Measurements from ENCODE around the gene FLOT1.
"Not testable (repeated sequence)": the region's sequence is repeated elsewhere in the genome, so short reads cannot be mapped to it uniquely, and the experiment has no call there.

FLOT1 gene

DNA sequence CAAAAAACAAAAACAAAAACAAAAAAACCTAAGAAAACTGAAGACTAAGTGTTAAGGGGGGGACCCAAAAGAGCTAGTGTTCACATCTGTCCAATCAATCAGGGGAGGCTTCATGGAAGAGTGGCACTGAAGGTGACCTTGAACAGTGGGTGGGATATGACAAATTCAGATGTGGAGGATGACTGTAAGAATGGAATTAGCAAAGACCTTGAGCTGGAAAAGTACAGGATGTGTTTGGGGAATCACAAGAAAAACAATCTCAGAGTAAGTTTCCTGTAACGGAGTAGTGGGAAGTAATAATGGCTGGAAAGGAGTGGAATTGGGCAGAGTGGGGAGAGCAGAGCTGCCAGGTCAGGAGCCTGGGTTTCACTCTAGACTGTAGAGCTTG is 4.8 kb upstream of the FLOT1 start:
- no peak for DNase-seq (ENCODE audit: low read depth)

- no peak for DNase-seq (ENCODE audit: low read depth)
Measured at GRCh38 chr6:30744054-30744805, 1.7 kb upstream of the FLOT1 start, which contains the start of gene IER3. Gene IER3 (minus strand): TSS chr6:30744547. CDS start chr6:30744518, 29 bp downstream.

DNA sequence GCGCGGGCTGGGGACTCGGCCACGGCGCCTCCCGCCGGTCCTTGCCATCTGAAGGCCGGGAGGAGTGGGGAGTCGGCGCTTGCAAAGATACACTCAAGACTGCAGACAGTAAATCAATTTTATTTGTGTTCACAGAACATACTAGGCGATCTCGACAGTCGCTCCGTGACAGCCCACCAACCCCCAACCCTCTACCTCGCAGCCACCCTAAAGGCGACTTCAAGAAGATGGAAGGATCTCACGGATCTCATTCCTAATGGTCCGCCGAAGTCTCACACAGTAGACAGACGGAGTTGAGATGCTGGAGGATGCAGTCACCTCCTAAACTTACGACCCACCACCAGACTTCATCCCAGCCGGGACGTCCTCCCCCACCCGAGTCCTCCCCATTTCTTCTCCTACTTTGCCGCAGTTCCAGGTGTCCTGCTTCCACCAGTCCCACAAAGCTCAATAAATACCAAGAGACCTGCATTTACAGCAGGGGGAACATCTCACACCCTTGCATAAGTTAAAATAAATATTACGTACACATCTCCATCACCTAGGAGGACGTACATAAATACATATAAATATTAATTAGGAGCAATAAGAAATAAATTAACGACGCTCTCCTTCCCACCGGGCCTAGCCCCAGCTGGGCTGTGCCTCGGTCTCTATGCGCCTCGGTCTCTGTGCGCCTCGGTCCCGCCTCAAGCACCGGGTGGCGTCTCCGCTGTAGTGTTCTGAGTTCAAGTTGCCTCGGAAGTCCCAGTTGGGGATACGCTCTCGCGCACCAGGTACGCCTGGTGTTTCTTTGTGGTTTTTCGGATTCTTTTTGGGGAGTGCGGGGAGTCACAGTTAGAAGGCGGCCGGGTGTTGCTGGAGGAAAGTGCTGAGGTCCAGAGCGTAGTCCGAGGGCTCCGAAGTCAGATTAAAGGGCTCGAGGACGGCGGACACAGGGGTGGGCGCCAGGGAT is 889 bp upstream of the FLOT1 start:
- DNase-seq (ENCODE audit: low read depth) = no peak

DNA sequence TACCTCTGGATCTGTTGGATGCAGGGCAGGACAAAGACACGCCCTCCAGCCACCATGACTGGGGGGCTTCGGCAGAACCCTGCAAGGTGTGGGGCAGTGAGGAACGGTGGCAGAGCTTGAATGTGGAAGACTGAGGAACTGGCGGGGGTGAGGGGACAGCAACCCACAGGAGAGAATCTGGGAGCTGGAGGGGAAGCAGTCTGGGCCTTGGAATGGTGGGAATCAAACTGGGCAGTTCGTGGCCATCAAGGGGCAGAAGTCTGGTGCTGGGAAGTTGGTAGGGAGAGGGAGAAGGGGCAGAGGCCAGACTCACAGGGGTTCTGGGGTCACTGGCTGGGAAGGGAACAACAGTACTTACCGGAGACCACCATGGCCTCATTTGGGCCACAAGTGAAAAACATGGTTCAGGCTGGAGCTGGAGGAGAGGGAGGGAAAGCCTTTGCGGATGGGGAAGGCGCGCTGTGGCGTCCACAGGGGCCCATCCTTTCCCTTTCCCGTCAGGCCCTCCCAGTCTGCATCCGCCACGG is 635 bp downstream of the FLOT1 start:
- DNase-seq (ENCODE audit: low read depth) = no peak

- DNase-seq (ENCODE audit: low read depth) = no peak
Measured at GRCh38 chr6:30741063-30741779, 1.3 kb downstream of the FLOT1 start.

- DNase-seq (ENCODE audit: low read depth) = no peak
Measured at GRCh38 chr6:30740540-30740870, 2.0 kb downstream of the FLOT1 start.

GRCh38 chr6:30738532-30738931 is 4.0 kb downstream of the FLOT1 start:
- DNase-seq (ENCODE audit: low read depth) = no peak

DNA sequence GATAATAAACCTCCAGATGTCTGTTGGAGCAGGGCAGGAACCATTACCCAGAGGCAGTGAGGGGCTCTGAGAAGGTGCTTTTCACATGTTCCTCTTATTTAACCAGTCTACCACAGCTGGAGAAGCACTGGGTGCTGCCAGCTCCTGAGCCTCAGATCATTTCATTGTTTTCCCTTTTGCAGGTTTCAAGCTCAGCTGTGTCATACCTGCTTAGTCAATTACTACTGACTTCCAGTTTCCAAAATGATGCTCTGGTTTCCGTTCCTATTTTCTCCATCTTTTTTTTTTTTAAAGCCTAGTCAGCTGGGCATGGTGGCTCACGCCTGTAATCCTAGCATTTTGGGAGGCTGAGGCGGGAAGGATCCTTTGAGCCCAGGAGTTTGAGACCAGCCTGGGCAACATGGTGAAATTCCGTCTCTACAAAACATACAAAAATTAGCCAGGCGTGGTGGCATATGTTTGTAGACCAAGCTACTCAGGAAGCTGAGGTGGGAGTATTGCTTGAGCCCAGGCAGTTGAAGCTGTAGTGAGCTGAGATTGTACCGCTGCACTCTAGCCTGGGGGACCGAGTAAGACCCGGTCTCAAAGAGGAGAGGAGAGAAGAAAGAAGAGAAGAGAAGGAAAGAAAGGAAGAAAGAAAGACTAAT is 6.7 kb downstream of the FLOT1 start:
- DNase-seq (ENCODE audit: low read depth) = no peak

GRCh38 chr6:30732237-30732943 is 10.1 kb downstream of the FLOT1 start:
- no peak for DNase-seq (ENCODE audit: low read depth)

DNA sequence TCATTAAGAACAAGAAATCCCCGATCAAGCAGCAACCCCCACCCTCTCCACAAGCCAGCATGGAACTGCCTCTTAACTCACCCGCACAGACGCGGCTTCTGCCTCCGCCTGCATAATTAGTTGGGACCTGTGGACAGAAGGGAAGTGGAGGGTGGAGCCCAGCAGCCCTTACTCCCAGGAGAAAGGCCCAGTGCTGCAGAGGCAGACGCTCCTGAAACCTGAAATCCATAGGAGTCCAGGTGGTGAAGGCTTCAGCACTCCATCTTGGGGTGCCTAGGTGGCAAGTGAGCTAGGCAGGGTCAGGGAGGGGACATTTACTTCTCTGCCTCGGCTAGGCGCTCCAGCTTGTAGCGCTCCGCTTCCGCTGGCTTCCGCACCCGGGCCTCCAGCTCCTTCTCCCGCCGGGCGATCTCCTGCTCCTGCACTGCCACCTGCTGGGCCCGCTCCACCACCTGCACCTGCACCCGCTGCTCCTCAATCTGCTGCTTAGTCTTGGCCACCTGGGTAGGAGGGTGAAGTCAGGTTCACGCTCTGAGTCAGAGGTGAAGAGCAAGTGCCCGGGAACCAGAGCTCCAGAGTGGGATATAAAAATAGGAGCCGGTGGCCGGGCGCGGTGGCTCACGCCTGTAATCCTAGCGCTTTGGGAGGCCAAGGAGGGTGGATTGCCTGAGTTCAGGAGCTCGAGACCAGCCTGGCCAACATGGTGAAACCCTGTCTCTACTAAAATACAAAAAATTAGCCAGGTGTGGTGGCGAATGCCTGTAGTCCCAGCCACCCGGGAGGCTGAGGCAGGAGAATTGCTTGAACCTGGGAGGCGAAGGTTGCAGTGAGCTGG is 11.7 kb downstream of the FLOT1 start:
- DNase-seq (ENCODE audit: low read depth) = no peak

GRCh38 chr6:30727920-30728553 is 14.4 kb downstream of the FLOT1 start:
- no peak for DNase-seq (ENCODE audit: low read depth)

- no peak for DNase-seq (ENCODE audit: low read depth)
Measured at GRCh38 chr6:30726506-30727413, 15.7 kb downstream of the FLOT1 start.

DNA sequence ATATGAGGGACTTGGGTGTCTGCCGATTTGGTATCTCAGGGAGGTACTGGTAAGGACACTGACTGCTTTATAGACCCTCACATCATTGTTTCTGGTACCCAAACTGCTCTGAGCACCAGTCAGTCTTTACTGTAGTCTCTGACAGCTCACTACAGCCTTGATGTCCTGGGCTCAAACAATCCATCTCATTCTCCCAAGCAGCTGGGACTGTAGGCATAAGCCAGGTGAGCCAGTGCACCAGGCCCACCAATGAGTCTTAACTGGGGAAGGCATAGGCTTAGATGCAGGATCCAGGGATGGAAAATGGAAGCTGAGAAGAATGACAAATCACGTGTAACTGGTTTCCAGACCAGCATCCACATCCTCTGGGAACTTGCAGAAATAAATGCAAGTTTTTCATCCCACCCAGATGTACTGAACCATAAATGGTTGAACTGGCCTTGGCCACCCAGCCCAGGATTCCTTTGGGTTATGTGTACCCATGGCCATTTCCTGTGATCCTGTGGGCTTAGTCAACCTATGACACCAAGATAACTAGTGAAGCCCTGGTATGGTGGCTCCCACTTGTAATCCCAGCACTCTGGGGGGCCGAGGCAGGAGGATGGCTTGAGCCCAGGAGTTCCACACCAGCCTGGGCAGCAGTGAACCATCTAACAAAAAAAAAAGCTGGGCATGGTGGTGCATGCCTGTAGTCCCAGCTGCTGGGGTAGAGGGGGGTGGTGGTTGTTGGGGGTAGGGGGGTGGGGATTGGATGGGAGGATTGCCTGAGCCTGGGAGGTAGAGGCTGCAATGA is 16.6 kb downstream of the FLOT1 start:
- no peak for DNase-seq (ENCODE audit: low read depth)

DNA sequence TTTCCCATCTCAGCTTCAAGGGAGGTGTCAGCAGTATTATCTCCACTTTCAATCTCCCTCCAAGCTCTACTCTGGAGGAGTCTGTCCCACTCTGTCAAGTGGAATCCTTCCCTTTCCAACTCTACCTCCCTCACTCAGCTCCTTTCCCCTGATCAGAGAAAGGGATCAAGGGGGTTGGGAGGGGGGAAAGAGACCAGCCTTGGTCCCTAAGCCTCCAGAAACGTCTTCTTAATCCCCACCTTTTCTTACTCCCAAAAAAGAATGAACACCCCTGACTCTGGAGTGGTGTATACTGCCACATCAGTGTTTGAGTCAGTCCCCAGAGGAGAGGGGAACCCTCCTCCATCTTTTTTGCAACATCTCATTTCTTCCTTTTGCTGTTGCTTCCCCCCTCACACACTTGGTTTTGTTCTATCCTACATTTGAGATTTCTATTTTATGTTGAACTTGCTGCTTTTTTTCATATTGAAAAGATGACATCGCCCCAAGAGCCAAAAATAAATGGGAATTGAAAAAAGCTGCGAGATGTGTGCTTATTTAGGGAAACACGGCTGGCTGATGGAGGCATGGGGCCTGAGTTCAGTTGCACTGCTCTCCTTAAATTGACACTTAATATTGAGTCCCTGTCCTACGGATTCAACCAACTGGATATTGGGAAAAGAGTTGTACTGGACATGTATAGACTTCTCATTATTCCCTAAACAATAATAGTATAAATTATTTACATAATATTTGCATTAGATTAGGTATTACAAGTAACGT is 17.4 kb downstream of the FLOT1 start:
- no peak for DNase-seq (ENCODE audit: low read depth)

DNA sequence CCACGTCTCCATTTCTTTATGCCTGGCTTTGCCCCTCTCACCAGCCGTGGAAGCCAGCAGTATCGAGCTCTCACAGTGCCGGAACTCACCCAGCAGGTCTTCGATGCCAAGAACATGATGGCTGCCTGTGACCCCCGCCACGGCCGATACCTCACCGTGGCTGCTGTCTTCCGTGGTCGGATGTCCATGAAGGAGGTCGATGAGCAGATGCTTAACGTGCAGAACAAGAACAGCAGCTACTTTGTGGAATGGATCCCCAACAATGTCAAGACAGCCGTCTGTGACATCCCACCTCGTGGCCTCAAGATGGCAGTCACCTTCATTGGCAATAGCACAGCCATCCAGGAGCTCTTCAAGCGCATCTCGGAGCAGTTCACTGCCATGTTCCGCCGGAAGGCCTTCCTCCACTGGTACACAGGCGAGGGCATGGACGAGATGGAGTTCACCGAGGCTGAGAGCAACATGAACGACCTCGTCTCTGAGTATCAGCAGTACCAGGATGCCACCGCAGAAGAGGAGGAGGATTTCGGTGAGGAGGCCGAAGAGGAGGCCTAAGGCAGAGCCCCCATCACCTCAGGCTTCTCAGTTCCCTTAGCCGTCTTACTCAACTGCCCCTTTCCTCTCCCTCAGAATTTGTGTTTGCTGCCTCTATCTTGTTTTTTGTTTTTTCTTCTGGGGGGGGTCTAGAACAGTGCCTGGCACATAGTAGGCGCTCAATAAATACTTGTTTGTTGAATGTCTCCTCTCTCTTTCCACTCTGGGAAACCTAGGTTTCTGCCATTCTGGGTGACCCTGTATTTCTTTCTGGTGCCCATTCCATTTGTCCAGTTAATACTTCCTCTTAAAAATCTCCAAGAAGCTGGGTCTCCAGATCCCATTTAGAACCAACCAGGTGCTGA is 18.4 kb downstream of the FLOT1 start:
- DNase-seq (ENCODE audit: low read depth) = not testable (repeated sequence)

Measured in GM04503 (cell line).